Fibroblast of lung (primary cell): Measurements from ENCODE around the gene AQP1. TPM values are rescaled to one million over a fixed set of nuclear protein-coding genes. Genes with fewer than 3 reads are reported as not detected.

Experiments used
- DNase-seq, 2 donors: peaks; one replicate each; pipeline versions ENCODE4 v3.0.0 to v3.0.0-alpha.2; 2010; ENCODE audit warnings: low read depth in 2 of 2
- H2AFZ ChIP-seq: 2 replicates; pipeline ENCODE4 v1.5.1; 2012; ENCODE audit warnings: low read length, control low read depth, inconsistent platforms
- H3K27ac ChIP-seq: 2 replicates; pipeline ENCODE4 v1.5.1; 2011; ENCODE audit warnings: low read length, control low read depth; ENCODE audit not compliant: insufficient read depth
- H3K27me3 ChIP-seq: 2 replicates; pipeline ENCODE4 v1.5.1; 2011; ENCODE audit warnings: mild to moderate bottlenecking, low read length; ENCODE audit not compliant: control insufficient read depth, insufficient read depth
- H3K36me3 ChIP-seq: 2 replicates; pipeline ENCODE4 v1.5.1; 2011; ENCODE audit warnings: low read length; ENCODE audit not compliant: control insufficient read depth, insufficient read depth
- H3K4me1 ChIP-seq: 2 replicates; pipeline ENCODE4 v1.5.1; 2011; ENCODE audit warnings: low read length; ENCODE audit not compliant: control insufficient read depth, insufficient read depth; ENCODE audit errors: extremely low read depth
- H3K4me2 ChIP-seq: 2 replicates; pipeline ENCODE4 v1.5.1; 2011; ENCODE audit warnings: low read length, control low read depth; ENCODE audit not compliant: insufficient read depth; ENCODE audit errors: extremely low read depth
- H3K4me3 ChIP-seq, 4 experiments: fragments of 200-600 bp in 1 of 4; sonication (generic) in 1 of 4; replicated peaks in 1 of 4; 2 replicates each; pipeline ENCODE4 v1.5.1; 2011 to 2016; ENCODE audit warnings: low read length in 4 of 4, low read depth in 3 of 4, mild to moderate bottlenecking in 3 of 4, control low read depth in 2 of 4, inconsistent platforms in 1 of 4, mixed read lengths in 1 of 4; ENCODE audit not compliant: insufficient read depth in 1 of 4; ENCODE audit errors: control extremely low read depth in 1 of 4
- H3K79me2 ChIP-seq: 2 replicates; pipeline ENCODE4 v1.5.1; 2012; ENCODE audit warnings: mild to moderate bottlenecking, low read length, inconsistent platforms; ENCODE audit not compliant: control insufficient read depth, insufficient read depth
- H3K9ac ChIP-seq: 2 replicates; pipeline ENCODE4 v1.5.1; 2011; ENCODE audit warnings: mild to moderate bottlenecking, low read length, control low read depth; ENCODE audit not compliant: insufficient read depth
- H3K9me3 ChIP-seq: 2 replicates; pipeline ENCODE4 v1.5.1; 2012; ENCODE audit warnings: low read depth, low read length; ENCODE audit not compliant: control insufficient read depth, insufficient read depth
- H4K20me1 ChIP-seq: 2 replicates; pipeline ENCODE4 v1.5.1; 2011; ENCODE audit warnings: low read length; ENCODE audit not compliant: control insufficient read depth, insufficient read depth; ENCODE audit errors: extremely low read depth
- EZH2 ChIP-seq: IDR thresholded peaks from 2 replicates; pipeline ENCODE4 v1.5.1; 2012; ENCODE audit warnings: low read length, control low read depth, mild to moderate bottlenecking; ENCODE audit errors: missing control alignments
- polyA plus RNA-seq, 2 donors: library from polyadenylated mRNA; depleted of rRNA in 1 of 2; stranded (reverse) in 1 of 2; unstranded in 1 of 2; fragments of >200 nt; gene quantifications; 2 replicates each; pipeline ENCODE4 v1.2.1, GENCODE V29; 2011 to 2012; ENCODE audit warnings: missing spikeins in 1 of 2
- total RNA-seq: library from RNA; depleted of rRNA; stranded (reverse); fragments of >200 nt; gene quantifications from 2 replicates; pipeline ENCODE4 v1.2.1, GENCODE V29; 2014
- TF ChIP-seq, protein P1 (sequence below), 2 donors: IDR thresholded peaks in 1 of 2; conservative IDR thresholded peaks in 1 of 2; 1 replicate in 1 of 2; 2 replicates in 1 of 2; pipeline ENCODE4 v1.5.1; 2011 to 2012; ENCODE audit warnings: low read length in 2 of 2, control low read depth in 1 of 2, inconsistent platforms in 1 of 2, low read depth in 1 of 2, mild to moderate bottlenecking in 1 of 2

AQP1 gene
- total and polyA plus RNA-seq, 2 donors (not counting 1 experiment from before 2014, with no cell fraction given): 13.0 to 44.6 TPM

DNA sequence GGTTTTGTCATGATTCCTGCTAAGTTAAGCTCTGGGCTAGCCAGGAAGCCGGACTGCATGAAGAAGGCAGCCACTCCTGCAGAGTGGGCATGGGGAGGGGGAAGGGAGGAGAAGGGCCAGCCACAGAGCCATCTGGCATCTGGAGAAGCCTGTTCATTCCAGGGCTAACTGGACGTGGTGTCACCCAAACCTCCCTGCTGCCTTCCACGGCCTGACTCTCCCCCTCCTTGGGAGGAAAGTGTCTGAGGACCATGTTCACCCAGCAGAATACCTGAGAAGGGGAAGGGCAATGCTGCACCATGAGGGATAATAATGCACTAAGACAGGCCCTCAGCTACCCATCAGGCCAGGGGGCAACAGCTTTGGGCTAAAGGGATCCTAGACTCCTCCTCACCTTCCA is 15.4 kb downstream of the AQP1 start:
- no peak overlapping the region for H3K4me3 ChIP-seq
- H3K79me2 ChIP-seq: no peaks in the 10 kb centered on the region
- H4K20me1 ChIP-seq: no peaks in the 10 kb centered on the region
- H3K27ac ChIP-seq: no peak overlapping the region
- H3K4me1 ChIP-seq: peaks cover 4% of the 10 kb centered on the region
- DNase-seq: no peak
- H3K9me3 ChIP-seq: no peaks in the 10 kb centered on the region
- no peaks in the 10 kb centered on the region for H3K36me3 ChIP-seq
- no peak overlapping the region for H3K9ac ChIP-seq
- no peak overlapping the region for H2AFZ ChIP-seq
- no peaks in the 10 kb centered on the region for H3K27me3 ChIP-seq
- no peak overlapping the region for H3K4me2 ChIP-seq
- TF ChIP-seq EZH2: no peak
- TF ChIP-seq, protein P1, sequence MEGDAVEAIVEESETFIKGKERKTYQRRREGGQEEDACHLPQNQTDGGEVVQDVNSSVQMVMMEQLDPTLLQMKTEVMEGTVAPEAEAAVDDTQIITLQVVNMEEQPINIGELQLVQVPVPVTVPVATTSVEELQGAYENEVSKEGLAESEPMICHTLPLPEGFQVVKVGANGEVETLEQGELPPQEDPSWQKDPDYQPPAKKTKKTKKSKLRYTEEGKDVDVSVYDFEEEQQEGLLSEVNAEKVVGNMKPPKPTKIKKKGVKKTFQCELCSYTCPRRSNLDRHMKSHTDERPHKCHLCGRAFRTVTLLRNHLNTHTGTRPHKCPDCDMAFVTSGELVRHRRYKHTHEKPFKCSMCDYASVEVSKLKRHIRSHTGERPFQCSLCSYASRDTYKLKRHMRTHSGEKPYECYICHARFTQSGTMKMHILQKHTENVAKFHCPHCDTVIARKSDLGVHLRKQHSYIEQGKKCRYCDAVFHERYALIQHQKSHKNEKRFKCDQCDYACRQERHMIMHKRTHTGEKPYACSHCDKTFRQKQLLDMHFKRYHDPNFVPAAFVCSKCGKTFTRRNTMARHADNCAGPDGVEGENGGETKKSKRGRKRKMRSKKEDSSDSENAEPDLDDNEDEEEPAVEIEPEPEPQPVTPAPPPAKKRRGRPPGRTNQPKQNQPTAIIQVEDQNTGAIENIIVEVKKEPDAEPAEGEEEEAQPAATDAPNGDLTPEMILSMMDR (conservative IDR thresholded peaks at IDR 0.05 in 1 of 2, IDR thresholded peaks at IDR 0.05 in 1 of 2; ENCODE audit: low read depth in 1 of 2, low read length in 2 of 2): no peak

DNA sequence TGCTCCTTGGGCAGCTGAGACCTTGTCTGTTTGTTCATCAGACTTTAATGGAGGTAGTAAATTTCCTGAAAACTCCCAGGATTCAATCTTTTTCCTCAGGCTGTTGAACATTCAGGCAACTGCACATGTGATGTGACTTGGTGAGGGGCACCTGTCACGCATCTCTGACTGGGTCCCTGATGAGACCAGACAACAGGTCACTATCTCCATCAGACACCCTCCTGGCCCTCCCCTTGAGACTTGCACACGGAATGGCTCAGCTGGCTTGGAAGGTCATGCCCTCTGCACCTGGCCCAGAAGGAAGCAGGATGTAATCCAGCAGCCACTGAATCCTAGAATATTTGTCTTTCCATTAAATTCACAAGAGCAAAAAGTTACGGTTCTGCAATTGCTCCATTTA is 15.9 kb downstream of the AQP1 start:
- Histone ChIP-seq H3K4me1 (peaks cover 4% of the 10 kb centered on the region), H3K79me2 (no peaks in the 10 kb centered on the region), H4K20me1 (no peaks in the 10 kb centered on the region), H3K4me3 (no peak overlapping the region), H3K9me3 (no peaks in the 10 kb centered on the region), H3K4me2 (no peak overlapping the region), H3K36me3 (no peaks in the 10 kb centered on the region), H3K9ac (no peak overlapping the region), H3K27ac (no peak overlapping the region), H3K27me3 (no peaks in the 10 kb centered on the region), H2AFZ (no peak overlapping the region)
- TF ChIP-seq EZH2: no peak
- TF ChIP-seq, protein P1 (conservative IDR thresholded peaks at IDR 0.05 in 1 of 2, IDR thresholded peaks at IDR 0.05 in 1 of 2; ENCODE audit: low read depth in 1 of 2, low read length in 2 of 2): no peak
- no peak for DNase-seq

DNA sequence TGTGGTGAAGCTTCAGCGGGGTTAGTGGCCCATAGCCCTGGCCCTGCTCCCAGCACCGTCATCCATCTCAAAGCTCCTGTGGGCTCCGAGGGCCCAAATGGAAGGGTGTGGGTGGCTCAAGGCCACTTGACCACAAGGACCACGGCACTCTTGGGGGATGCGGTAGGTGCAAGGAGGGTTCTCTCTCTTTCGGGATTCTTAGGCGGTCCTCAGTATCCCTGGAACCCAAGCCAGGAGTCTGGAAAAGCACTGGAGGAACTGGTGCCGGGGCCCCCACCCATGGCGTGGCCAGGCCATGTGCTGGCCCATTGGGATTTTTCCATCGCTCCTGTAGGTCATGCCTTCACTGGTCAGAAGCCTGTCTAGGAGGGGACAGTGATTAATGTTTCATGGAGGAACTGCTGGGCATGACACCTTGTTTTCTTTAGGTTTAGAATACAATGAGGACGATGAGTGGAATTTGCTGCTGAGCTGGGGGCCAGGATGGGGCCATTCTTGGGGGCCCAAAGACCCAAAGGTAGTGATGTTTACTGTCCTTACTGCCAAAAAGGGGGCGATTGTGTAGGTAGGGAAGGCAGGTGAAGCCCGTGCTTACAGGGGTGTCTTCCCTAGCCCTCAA is 16.7 kb downstream of the AQP1 start:
- no peaks in the 10 kb centered on the region for H3K79me2 ChIP-seq
- TF ChIP-seq EZH2: no peak
- TF ChIP-seq, protein P1 (conservative IDR thresholded peaks at IDR 0.05 in 1 of 2, IDR thresholded peaks at IDR 0.05 in 1 of 2; ENCODE audit: low read depth in 1 of 2, low read length in 2 of 2): no peak
- no peak for DNase-seq
- no peak overlapping the region for H3K27ac ChIP-seq
- H2AFZ ChIP-seq: no peak overlapping the region
- H4K20me1 ChIP-seq: no peaks in the 10 kb centered on the region
- no peak overlapping the region for H3K4me3 ChIP-seq
- no peaks in the 10 kb centered on the region for H3K9me3 ChIP-seq
- H3K9ac ChIP-seq: no peak overlapping the region
- H3K27me3 ChIP-seq: no peaks in the 10 kb centered on the region
- peaks cover 4% of the 10 kb centered on the region for H3K4me1 ChIP-seq
- no peaks in the 10 kb centered on the region for H3K36me3 ChIP-seq
- no peak overlapping the region for H3K4me2 ChIP-seq
